ENCODE data around the gene TRAPPC2L. TPM values are rescaled to one million over a fixed set of nuclear protein-coding genes. Genes with fewer than 3 reads are reported as not detected.

TRAPPC2L gene
- polyA plus RNA-seq, 3 donors = 64.7 to 89.2 (median 78.6) TPM

- no peak for DNase-seq
Observed at GRCh38 chr16:88855176-88855575, 1.8 kb upstream of the TRAPPC2L start.

- no peak for DNase-seq
Observed at GRCh38 chr16:88855736-88856121, 1.2 kb upstream of the TRAPPC2L start.

GRCh38 chr16:88856122-88856827, 652 bp upstream of the TRAPPC2L start:
- DNase-seq = no peak

GRCh38 chr16:88857728-88858339, 907 bp downstream of the TRAPPC2L start:
- DNase-seq = peak; percentile 56

GRCh38 chr16:88859381-88860091, 2.6 kb downstream of the TRAPPC2L start:
- no peak for DNase-seq

- DNase-seq = no peak
Observed at GRCh38 chr16:88861359-88861758, 4.4 kb downstream of the TRAPPC2L start.

- DNase-seq = no peak
Observed at GRCh38 chr16:88862968-88863367, 6.0 kb downstream of the TRAPPC2L start.

GRCh38 chr16:88863426-88863825, 6.5 kb downstream of the TRAPPC2L start:
- no peak for DNase-seq

GRCh38 chr16:88864099-88864498, 7.2 kb downstream of the TRAPPC2L start:
- no peak for DNase-seq

GRCh38 chr16:88864521-88864920, 7.6 kb downstream of the TRAPPC2L start:
- DNase-seq = no peak

- DNase-seq = no peak
Observed at GRCh38 chr16:88865310-88865709, 8.4 kb downstream of the TRAPPC2L start.

- DNase-seq = no peak
Observed at GRCh38 chr16:88865742-88866141, 8.8 kb downstream of the TRAPPC2L start.

- DNase-seq = no peak
Observed at GRCh38 chr16:88866151-88866920, 9.4 kb downstream of the TRAPPC2L start, which contains the start of gene PABPN1L. Gene PABPN1L (minus strand): TSS chr16:88866660. CDS start chr16:88866606, 54 bp downstream.

GRCh38 chr16:88867581-88868246, 10.8 kb downstream of the TRAPPC2L start:
- no peak for DNase-seq

GRCh38 chr16:88868974-88869672, 12.2 kb downstream of the TRAPPC2L start:
- DNase-seq = no peak

GRCh38 chr16:88869673-88869980, 12.7 kb downstream of the TRAPPC2L start:
- DNase-seq = no peak

- no peak for DNase-seq
Observed at GRCh38 chr16:88870608-88871348, 13.9 kb downstream of the TRAPPC2L start.

- DNase-seq = no peak
Observed at GRCh38 chr16:88871349-88871702, 14.4 kb downstream of the TRAPPC2L start.

- no peak for DNase-seq
Observed at GRCh38 chr16:88871730-88872416, 14.9 kb downstream of the TRAPPC2L start.
